SU-DHL-6 (cell line): Measurements from ENCODE around the gene C1QL3.

Experiments used
- H2AFZ ChIP-seq: fragments of 200-600 bp; sonication (generic); 2 replicates; pipeline ENCODE4 v1.6.1; 2014; ENCODE audit warnings: low read depth, mild to moderate bottlenecking, moderate library complexity, mixed read lengths, antibody characterized with exemption, low read length; ENCODE audit not compliant: severe bottlenecking
- H3F3A ChIP-seq: fragments of 200-600 bp; shearing (Covaris generic); 2 replicates; pipeline ENCODE4 v1.6.0; 2016; ENCODE audit warnings: antibody characterized with exemption, mild to moderate bottlenecking; ENCODE audit not compliant: insufficient read depth
- H3K27ac ChIP-seq: fragments of 200-600 bp; sonication (generic); 2 replicates; pipeline ENCODE4 v1.5.1; 2016; ENCODE audit warnings: low read depth, mild to moderate bottlenecking, low read length, moderate library complexity, mixed read lengths
- H3K27me3 ChIP-seq: fragments of 200-600 bp; sonication (generic), shearing (Covaris generic); 2 replicates; pipeline ENCODE4 v1.6.0; 2014; ENCODE audit warnings: mild to moderate bottlenecking, low read length
- H3K36me3 ChIP-seq: fragments of 200-600 bp; sonication (generic); 2 replicates; pipeline ENCODE4 v1.6.1; 2014; ENCODE audit warnings: mild to moderate bottlenecking, low read length, mixed read lengths
- H3K4me2 ChIP-seq: fragments of 300-600, 200-600 bp; shearing (Covaris generic), sonication (generic); 2 replicates; pipeline ENCODE4 v1.6.0; 2014; ENCODE audit warnings: low read length, low read depth, mild to moderate bottlenecking; ENCODE audit not compliant: poor library complexity, severe bottlenecking
- H3K4me3 ChIP-seq: fragments of 200-600 bp; sonication (generic); 2 replicates; pipeline ENCODE4 v1.5.1; 2014; ENCODE audit warnings: antibody characterized with exemption, low read length, mild to moderate bottlenecking, mixed read lengths; ENCODE audit not compliant: insufficient read depth, poor library complexity, severe bottlenecking
- H3K79me2 ChIP-seq: fragments of 200-600 bp; sonication (generic); 2 replicates; pipeline ENCODE4 v1.6.1; 2014; ENCODE audit warnings: mild to moderate bottlenecking, low read length, moderate library complexity; ENCODE audit not compliant: insufficient read depth
- H3K9ac ChIP-seq: fragments of 200-600 bp; sonication (generic); 2 replicates; pipeline ENCODE4 v1.7.0; 2014; ENCODE audit warnings: mild to moderate bottlenecking, low read length
- H3K9me2 ChIP-seq: fragments of 200-600 bp; sonication (generic); replicated peaks from 2 replicates; pipeline ENCODE4 v1.6.1; 2014; ENCODE audit warnings: low read length; ENCODE audit not compliant: insufficient read depth
- H3K9me3 ChIP-seq: fragments of 200-600 bp; sonication (generic); 2 replicates; pipeline ENCODE4 v1.6.1; 2014; ENCODE audit warnings: low read length, mixed read lengths; ENCODE audit not compliant: insufficient read depth
- H4K20me1 ChIP-seq: fragments of 200-600 bp; sonication (generic); 2 replicates; pipeline ENCODE4 v1.6.1; 2014; ENCODE audit warnings: low read depth, mild to moderate bottlenecking, antibody characterized with exemption, low read length, moderate library complexity, mixed read lengths
- EZH2phosphoT487 ChIP-seq: fragments of 200-600 bp; sonication (generic), shearing (Covaris generic); conservative IDR thresholded peaks from 2 replicates; pipeline ENCODE4 v1.6.1; 2018; ENCODE audit warnings: mild to moderate bottlenecking, antibody characterized with exemption, low read length, moderate library complexity, mixed read lengths
- TF ChIP-seq, protein P1 (sequence below): fragments of 200-600 bp; sonication (generic); IDR thresholded peaks from one replicate; pipeline ENCODE4 v1.5.1; 2017; ENCODE audit warnings: antibody characterized with exemption, mild to moderate bottlenecking, low read length, moderate library complexity; ENCODE audit not compliant: insufficient read depth, poor library complexity, severe bottlenecking

Gene C1QL3

DNA sequence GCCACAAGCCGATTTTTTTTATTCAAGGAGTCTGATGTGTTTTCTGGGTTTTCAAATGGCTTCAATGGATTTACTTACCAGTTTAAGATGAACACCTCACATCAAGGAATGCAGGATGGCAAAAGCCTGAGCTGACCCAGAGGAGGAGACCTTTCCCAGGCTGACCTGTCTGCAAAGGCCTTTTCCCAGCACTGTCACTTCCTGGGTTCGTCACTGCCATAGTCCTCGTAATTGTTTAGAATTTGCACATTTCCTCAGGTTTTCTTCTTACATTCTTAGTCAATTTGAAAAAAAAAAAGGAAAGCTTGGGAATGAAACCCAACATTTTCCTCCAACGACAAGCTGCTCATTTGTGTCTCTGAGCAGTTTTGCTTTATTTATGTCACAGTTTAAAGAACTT, 42.9 kb downstream of the C1QL3 start:
- Histone ChIP-seq H2AFZ (no peak overlapping the region), H3K27ac (no peak overlapping the region), H3K9me2 (no peaks in the 10 kb centered on the region), H3K36me3 (no peaks in the 10 kb centered on the region), H3K4me3 (no peak overlapping the region), H3F3A (no peaks in the 10 kb centered on the region), H3K9me3 (no peaks in the 10 kb centered on the region), H3K4me2 (no peak overlapping the region), H4K20me1 (no peaks in the 10 kb centered on the region), H3K27me3 (no peaks in the 10 kb centered on the region), H3K79me2 (no peaks in the 10 kb centered on the region), H3K9ac (no peak overlapping the region)
- no peak for TF ChIP-seq EZH2phosphoT487
- TF ChIP-seq, protein P1, sequence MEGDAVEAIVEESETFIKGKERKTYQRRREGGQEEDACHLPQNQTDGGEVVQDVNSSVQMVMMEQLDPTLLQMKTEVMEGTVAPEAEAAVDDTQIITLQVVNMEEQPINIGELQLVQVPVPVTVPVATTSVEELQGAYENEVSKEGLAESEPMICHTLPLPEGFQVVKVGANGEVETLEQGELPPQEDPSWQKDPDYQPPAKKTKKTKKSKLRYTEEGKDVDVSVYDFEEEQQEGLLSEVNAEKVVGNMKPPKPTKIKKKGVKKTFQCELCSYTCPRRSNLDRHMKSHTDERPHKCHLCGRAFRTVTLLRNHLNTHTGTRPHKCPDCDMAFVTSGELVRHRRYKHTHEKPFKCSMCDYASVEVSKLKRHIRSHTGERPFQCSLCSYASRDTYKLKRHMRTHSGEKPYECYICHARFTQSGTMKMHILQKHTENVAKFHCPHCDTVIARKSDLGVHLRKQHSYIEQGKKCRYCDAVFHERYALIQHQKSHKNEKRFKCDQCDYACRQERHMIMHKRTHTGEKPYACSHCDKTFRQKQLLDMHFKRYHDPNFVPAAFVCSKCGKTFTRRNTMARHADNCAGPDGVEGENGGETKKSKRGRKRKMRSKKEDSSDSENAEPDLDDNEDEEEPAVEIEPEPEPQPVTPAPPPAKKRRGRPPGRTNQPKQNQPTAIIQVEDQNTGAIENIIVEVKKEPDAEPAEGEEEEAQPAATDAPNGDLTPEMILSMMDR = no peak

DNA sequence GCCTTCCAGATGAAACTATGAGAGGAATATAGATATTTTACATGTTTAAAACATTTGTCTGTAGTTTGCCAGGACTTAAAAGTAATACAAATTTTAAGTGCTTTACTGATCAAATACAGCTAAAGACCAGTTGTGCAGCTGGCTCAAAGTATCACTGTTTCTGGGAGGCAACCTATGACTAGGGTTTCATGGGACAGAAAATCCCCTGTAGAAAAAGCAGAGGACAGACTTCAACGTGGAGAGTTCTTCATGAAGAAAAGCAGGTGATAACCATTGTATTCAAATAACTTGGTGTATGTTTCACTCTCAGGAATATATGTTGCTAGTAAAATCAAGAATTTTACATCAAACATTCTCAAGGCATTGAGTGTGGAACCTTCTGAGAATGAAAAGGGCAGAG, 43.9 kb downstream of the C1QL3 start:
- no peaks in the 10 kb centered on the region for H3K9me2 ChIP-seq
- no peak overlapping the region for H3K4me2 ChIP-seq
- no peak overlapping the region for H3K9ac ChIP-seq
- no peak overlapping the region for H3K4me3 ChIP-seq
- no peaks in the 10 kb centered on the region for H3K9me3 ChIP-seq
- H4K20me1 ChIP-seq = no peaks in the 10 kb centered on the region
- no peaks in the 10 kb centered on the region for H3K79me2 ChIP-seq
- no peaks in the 10 kb centered on the region for H3K36me3 ChIP-seq
- no peak overlapping the region for H3K27ac ChIP-seq
- no peaks in the 10 kb centered on the region for H3F3A ChIP-seq
- TF ChIP-seq, protein P1 = no peak
- TF ChIP-seq EZH2phosphoT487 = no peak
- H3K27me3 ChIP-seq = no peaks in the 10 kb centered on the region
- no peak overlapping the region for H2AFZ ChIP-seq

DNA sequence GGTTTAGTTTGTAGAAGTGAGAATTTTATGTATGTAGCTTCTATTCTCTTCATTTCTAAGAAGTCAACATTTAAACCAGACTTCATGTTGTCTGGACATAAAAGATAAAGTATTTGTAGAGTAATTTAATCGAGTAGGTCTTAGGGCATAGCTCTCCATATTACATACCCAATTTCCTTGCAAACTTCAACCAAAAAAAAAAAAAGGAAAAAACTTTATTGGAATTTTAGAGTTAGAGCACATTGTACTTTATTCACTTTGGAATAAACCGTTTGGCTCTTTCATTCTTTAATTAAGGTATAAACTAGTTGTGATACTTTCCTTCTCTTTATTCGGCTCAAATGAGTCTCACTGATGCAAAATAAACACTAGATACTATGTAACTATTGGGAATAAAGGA, 48.9 kb downstream of the C1QL3 start:
- Histone ChIP-seq H3K4me3 (no peak overlapping the region), H3K9me2 (no peaks in the 10 kb centered on the region), H3K36me3 (no peaks in the 10 kb centered on the region), H3K9ac (no peak overlapping the region), H3K4me2 (no peak overlapping the region), H3K27me3 (no peaks in the 10 kb centered on the region), H3K27ac (no peak overlapping the region), H3F3A (no peaks in the 10 kb centered on the region), H3K79me2 (no peaks in the 10 kb centered on the region), H2AFZ (no peak overlapping the region), H3K9me3 (no peaks in the 10 kb centered on the region), H4K20me1 (no peaks in the 10 kb centered on the region; the same call in 1 of the 2 replicates)
- no peak for TF ChIP-seq EZH2phosphoT487
- TF ChIP-seq, protein P1 = no peak

DNA sequence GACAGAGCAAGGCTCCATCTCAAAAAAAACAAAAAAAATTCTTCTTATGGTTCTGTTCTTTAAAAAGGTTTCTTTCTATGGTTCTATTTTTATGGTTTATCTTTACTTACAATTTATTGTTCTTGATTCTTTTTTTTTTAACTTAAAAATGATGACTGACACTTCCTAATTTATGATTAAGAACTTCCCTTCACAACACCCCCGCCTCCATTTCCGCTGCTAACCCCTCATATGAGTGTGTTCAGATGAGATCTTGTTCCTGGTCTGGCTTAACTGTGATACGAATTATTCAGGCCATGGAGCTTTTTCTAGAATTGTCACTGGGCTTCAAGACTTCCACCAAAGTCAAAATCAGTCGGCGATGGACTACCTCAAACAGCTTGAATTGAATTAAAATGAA, 50.9 kb downstream of the C1QL3 start:
- no peaks in the 10 kb centered on the region for H3K36me3 ChIP-seq
- H3K27ac ChIP-seq = no peak overlapping the region
- no peak overlapping the region for H3K4me3 ChIP-seq
- no peak overlapping the region for H3K4me2 ChIP-seq
- H3K27me3 ChIP-seq = no peaks in the 10 kb centered on the region
- TF ChIP-seq EZH2phosphoT487 = no peak
- TF ChIP-seq, protein P1 = no peak
- no peaks in the 10 kb centered on the region; the same call in 1 of the 2 replicates for H4K20me1 ChIP-seq
- H3K79me2 ChIP-seq = no peaks in the 10 kb centered on the region
- H3K9me3 ChIP-seq = no peaks in the 10 kb centered on the region
- H2AFZ ChIP-seq = no peak overlapping the region
- no peaks in the 10 kb centered on the region for H3K9me2 ChIP-seq
- H3F3A ChIP-seq = no peaks in the 10 kb centered on the region
- H3K9ac ChIP-seq = no peak overlapping the region
